Gastrocnemius medialis (tissue), 4 donors: Measurements from ENCODE around the gene CD96.

Experiments
- POLR2A ChIP-seq, 2 donors: fragments of 450-650 bp; IDR thresholded peaks; one replicate each; pipeline ENCODE4 v1.6.1; 2017; ENCODE audit warnings: antibody characterized with exemption in 2 of 2, mild to moderate bottlenecking in 2 of 2, moderate library complexity in 2 of 2
- TF ChIP-seq, protein P1 (sequence below), 5 experiments: fragments of 450-650 bp in 3 of 5; fragments of 200-600 bp in 2 of 5; sonication (generic) in 2 of 5; IDR thresholded peaks in 4 of 5; conservative IDR thresholded peaks in 1 of 5; 1 replicate in 4 of 5; 2 replicates in 1 of 5; pipeline ENCODE4 v1.5.1; 2016 to 2019; ENCODE audit warnings: antibody characterized with exemption in 5 of 5, mild to moderate bottlenecking in 3 of 5, moderate library complexity in 3 of 5

- TF ChIP-seq, protein P1, sequence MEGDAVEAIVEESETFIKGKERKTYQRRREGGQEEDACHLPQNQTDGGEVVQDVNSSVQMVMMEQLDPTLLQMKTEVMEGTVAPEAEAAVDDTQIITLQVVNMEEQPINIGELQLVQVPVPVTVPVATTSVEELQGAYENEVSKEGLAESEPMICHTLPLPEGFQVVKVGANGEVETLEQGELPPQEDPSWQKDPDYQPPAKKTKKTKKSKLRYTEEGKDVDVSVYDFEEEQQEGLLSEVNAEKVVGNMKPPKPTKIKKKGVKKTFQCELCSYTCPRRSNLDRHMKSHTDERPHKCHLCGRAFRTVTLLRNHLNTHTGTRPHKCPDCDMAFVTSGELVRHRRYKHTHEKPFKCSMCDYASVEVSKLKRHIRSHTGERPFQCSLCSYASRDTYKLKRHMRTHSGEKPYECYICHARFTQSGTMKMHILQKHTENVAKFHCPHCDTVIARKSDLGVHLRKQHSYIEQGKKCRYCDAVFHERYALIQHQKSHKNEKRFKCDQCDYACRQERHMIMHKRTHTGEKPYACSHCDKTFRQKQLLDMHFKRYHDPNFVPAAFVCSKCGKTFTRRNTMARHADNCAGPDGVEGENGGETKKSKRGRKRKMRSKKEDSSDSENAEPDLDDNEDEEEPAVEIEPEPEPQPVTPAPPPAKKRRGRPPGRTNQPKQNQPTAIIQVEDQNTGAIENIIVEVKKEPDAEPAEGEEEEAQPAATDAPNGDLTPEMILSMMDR (IDR thresholded peaks at IDR 0.05 in 4 of 5, conservative IDR thresholded peaks at IDR 0.05 in 1 of 5): no peak
- TF ChIP-seq POLR2A (IDR thresholded peaks at IDR 0.05): no peak
These were observed 61.7 kb downstream of the CD96 start for GRCh38 chr3:111603679-111604078.
